Measurements from ENCODE around the gene WDR76.

Gene WDR76

GRCh38 chr15:43879386-43880355 lies 52.9 kb downstream of the WDR76 start:
- no peak for DNase-seq

DNA sequence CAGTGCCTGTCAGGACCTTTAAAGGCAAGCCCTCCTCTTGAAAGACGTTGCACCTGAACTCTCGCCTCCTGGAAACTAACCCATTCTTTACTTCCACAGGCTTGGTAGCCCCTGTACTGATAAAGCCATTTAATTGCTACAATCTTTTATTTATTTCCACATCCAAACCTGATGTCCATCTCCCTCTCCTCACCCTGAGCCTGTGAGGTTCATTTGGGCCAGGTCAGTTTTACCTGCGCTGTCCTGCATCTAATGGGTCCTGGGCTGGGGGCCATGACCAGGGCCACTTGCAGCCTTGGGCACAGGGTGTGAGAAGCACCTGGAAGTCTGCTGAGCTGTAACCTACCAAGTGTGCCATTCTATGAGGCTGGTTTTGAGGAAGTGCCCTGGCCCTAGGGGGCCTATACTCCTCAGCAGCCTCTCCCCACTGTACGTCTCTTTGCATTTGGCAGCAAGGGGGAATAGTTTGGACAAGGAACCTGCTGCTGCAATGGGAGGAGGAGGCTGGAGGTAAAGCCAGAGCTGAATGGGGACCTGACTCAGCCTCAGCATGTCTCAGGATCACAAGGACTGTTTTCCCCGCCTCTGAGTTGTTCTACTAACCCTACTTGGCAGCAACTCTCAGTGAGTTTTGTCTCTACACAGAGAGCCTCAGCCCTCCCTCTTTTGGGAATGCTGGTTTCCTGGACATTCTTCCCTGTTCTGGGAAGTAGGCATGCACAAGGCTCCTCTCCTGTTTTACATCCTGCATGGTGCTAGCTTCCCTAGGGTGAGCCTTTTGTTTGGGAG lies 53.8 kb downstream of the WDR76 start:
- no peak for DNase-seq

DNA sequence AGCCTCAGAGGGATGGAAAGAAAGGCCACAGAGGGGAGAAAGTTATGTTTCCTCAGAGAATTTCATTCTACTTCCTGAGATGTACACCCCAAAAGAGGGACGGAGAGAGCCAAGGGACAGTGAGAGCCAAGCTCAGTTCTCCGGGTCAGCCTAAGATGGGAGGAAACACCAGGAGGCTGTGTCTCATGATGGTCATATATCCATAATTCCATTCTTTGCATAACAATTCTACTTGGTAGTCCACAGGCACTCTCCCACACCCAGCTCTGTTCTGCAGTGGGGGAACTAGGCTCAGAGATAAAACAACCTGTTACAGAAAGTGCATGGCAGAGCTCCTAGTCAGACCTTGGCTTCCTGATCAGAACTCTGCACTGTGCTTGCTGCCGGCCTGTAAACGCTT lies 54.4 kb downstream of the WDR76 start:
- no peak for DNase-seq

DNA sequence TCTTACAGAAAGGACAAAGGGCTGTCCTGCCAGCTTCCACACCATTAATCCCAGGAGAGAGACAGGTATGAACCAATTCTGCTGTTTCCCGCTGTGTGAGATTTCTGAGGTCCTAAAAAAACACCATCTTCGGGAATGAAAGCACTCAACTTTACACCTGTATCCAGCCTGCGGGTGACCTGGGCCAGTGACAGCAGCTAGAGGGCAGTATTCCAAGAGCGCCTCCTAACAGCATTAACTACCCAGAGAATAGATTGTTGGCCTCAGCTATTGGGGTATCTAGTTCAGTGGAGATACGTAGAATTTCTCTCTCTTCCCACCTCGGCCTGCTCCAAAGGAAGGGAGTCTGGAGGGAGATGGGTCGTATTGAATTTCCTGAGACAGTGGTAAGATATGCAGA lies 55.1 kb downstream of the WDR76 start:
- DNase-seq: no peak

DNA sequence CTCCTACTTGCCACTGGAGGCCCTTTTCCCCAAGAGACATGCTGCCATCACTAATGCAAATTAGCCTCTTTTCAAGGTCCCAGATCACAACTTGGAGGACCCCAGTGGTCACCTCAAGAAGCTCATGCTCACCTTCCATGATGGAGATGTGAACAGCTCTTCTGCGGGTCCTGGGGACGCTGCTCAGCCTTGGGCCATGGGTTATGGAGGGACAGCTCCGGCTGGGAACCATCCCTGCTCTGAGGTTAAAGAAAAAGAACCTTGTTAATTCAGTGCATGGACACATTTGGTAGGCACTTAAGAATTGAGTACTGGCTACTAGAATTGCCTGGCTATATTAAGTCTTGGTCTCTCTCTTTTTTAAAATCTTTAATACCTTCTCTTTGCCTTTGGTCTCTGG lies 56.8 kb downstream of the WDR76 start:
- no peak for DNase-seq

GRCh38 chr15:43886558-43886957 lies 59.8 kb downstream of the WDR76 start:
- no peak for DNase-seq

DNA sequence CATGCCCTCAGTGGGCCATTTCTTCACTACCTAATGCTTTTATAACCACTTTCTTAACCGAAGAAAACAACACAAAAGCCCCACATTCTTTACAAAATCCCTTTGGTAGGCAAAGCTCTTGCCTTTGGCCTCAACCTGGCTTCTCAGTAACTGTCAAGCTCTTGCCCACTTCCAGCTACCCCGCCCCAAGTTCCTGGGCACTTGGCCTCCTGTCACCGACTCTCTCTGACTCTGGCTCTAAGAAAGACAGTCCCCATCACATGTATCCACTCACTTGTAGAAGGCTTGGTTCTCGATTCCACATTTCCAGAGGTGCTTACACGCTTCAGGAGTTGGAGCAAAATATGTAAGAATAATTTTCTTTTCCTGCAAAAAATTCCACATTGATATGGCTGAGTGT lies 61.1 kb downstream of the WDR76 start:
- DNase-seq: no peak

DNA sequence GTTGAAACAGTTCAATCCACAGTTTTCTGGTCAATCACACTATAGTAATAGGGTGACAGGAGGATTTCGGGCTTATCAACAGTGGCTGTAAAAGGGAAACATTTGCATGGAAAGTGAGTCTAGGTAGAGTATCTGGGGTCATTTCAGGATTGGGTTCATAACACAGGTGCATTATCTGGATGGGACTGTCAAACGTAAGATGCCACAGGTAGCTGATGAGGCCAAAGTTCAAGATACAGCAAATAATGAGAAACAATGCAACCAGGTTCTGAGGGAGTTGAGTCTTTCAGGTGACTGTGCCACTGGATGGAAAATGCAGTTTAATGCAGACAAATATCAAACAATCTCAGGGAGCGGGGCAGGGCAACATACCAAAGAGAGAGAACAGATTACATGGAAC lies 62.2 kb downstream of the WDR76 start:
- DNase-seq: no peak

DNA sequence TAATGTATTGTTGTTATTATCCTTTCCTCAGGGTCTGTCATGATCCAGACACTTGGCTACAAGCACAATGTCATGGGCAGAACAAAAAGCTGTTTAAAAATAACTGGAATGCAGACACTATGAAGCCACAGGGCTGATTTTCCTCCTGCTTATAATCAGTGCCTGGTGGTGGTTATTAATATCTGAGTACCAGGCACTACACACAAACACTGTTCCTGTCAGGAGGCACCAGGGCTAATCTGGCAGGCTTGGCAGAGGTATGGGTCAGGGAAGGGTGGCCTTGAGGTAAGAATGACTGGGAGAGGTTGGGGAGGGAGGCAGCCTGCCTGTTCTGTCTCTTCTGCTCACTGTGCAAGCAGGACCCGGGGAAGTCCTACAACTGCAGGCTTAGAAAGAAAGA lies 67.2 kb downstream of the WDR76 start:
- no peak for DNase-seq

- DNase-seq: no peak
These were observed 68.8 kb downstream of the WDR76 start for GRCh38 chr15:43895586-43895985.

DNA sequence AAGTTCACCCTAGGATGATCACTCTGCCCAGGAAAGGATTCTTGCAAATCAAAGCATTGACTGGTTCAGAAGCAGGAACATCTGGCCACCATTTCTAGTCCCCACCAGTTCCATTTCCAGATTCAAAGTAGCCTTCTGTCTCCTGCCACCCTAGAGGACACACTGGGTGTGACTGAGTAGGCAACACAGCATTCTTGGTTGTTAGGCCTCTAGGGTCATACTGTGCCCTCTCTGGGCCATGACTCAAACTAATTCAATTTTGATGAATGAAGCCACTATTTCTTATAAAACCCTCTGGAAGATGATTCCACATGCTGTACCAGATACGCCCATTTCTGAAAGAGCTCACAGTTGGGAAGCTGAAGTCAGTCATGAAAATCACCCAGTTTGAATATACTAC lies 69.7 kb downstream of the WDR76 start:
- DNase-seq: no peak

GRCh38 chr15:43898891-43899290 lies 72.1 kb downstream of the WDR76 start:
- DNase-seq: no peak

- DNase-seq: no peak
These were observed 73.1 kb downstream of the WDR76 start for GRCh38 chr15:43899928-43900327.

DNA sequence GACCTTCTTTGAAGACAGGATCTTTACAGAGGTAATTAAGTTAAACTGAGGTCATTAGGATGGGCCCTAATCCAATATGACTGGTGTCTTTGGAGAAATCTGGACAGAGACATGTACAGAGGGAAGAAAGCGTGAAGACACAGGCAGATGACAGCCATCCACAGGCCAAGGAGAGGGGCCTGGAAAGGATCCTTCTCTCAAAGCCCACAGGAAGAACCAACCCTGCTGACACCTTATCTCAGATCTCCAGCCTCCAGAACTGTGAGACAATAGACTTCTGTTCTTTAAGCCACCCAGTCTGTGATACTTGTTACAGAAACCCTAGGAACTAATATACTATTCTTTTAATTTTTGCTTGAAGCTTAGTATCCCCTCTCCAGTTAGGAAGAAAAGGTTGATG lies 74.2 kb downstream of the WDR76 start:
- DNase-seq: no peak

GRCh38 chr15:43901495-43901894 lies 74.7 kb downstream of the WDR76 start:
- no peak for DNase-seq

- no peak for DNase-seq
These were observed 77.1 kb downstream of the WDR76 start for GRCh38 chr15:43903864-43904290.

DNA sequence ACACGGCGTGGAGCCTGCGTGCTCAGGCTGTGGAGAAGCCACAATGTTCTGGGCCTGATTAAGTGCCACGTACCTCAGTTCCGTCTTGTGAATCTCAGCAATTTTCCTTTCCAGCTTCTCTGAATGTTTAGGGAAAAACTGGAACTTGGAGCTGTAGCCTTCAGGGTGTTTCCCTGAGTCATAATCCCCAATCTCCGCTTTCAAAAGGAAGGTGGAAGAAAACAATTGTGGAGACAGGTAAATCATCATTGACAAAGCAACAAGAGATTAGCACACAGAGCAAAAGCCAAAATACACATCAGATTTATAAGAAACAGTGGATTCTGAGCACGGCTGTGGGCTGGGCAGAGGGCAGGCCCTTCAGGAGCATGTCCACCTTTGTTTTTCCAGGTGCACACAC lies 79.0 kb downstream of the WDR76 start:
- DNase-seq: no peak

GRCh38 chr15:43908516-43909050 lies 81.8 kb downstream of the WDR76 start:
- DNase-seq: no peak

DNA sequence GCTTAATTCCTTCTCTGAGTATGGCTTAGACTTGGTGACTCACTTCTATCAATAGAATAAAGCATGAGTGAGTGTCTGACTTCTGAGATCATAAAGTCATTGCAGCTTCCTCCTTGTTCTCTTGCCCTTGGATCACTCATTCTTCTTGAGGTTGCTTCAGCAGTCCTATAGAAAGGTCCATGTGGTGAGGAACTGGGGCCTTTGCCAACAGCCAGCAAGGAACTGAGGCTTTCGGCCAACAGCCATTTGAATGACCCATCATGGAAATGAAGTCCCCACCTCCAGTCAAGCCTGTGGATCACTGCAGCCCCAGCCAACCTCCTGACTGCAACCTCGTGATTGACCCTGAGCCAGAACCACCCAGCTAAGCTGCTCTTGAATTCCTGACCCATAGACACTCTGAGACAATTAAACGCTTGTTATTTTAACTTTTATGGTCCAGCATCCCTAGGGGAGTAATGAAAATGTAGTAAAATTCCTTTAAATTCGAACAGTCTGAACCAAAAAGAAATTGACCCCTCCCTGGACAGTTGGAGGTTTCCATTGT lies 84.5 kb downstream of the WDR76 start:
- DNase-seq: no peak

GRCh38 chr15:43912208-43912607 lies 85.4 kb downstream of the WDR76 start:
- no peak for DNase-seq

- DNase-seq: no peak
These were observed 86.4 kb downstream of the WDR76 start for GRCh38 chr15:43913026-43913780.

GRCh38 chr15:43913941-43914340 lies 87.1 kb downstream of the WDR76 start:
- DNase-seq: no peak
